ENCODE results near the gene CFB.
"Not testable (repeated sequence)": the region's sequence is repeated elsewhere in the genome, so short reads cannot be mapped to it uniquely, and the experiment has no call there.

Gene CFB

GRCh38 chr6:31915351-31915750 is 30.5 kb upstream of the CFB start:
- DNase-seq, result no peak

- no peak for DNase-seq
Observed at GRCh38 chr6:31915756-31916155, 30.1 kb upstream of the CFB start.

- DNase-seq, result no peak
Observed at GRCh38 chr6:31918069-31918720, 27.7 kb upstream of the CFB start.

GRCh38 chr6:31919624-31920303 is 26.1 kb upstream of the CFB start:
- no peak for DNase-seq

- no peak for DNase-seq
Observed at GRCh38 chr6:31920811-31921210, 25.1 kb upstream of the CFB start.

GRCh38 chr6:31922942-31923341 is 23.0 kb upstream of the CFB start:
- DNase-seq, result no peak

GRCh38 chr6:31927242-31927862 is 18.5 kb upstream of the CFB start, which contains the start of gene C2:
C2 (plus strand) TSS chr6:31927717; CDS start chr6:31927753, 36 bp downstream.
- no peak for DNase-seq

GRCh38 chr6:31927863-31928671 is 17.8 kb upstream of the CFB start:
- DNase-seq, result no peak

- DNase-seq, result no peak
Observed at GRCh38 chr6:31928672-31928939, 17.3 kb upstream of the CFB start.

GRCh38 chr6:31930962-31931361 is 14.9 kb upstream of the CFB start:
- no peak for DNase-seq

GRCh38 chr6:31932137-31932536 is 13.8 kb upstream of the CFB start:
- not testable (repeated sequence) for DNase-seq

- DNase-seq, result no peak
Observed at GRCh38 chr6:31933537-31933936, 12.4 kb upstream of the CFB start.

GRCh38 chr6:31935021-31935420 is 10.9 kb upstream of the CFB start:
- DNase-seq, result no peak

- DNase-seq, result no peak
Observed at GRCh38 chr6:31935823-31936222, 10.1 kb upstream of the CFB start.

- DNase-seq, result no peak
Observed at GRCh38 chr6:31940256-31940664, 5.6 kb upstream of the CFB start.

- no peak for DNase-seq
Observed at GRCh38 chr6:31943742-31944141, 2.2 kb upstream of the CFB start.

GRCh38 chr6:31945154-31945506 is 765 bp upstream of the CFB start:
- DNase-seq, result no peak

- no peak for DNase-seq
Observed at GRCh38 chr6:31946370-31946885, 533 bp downstream of the CFB start.

GRCh38 chr6:31947070-31947675 is 1.3 kb downstream of the CFB start:
- DNase-seq, result no peak

- no peak for DNase-seq
Observed at GRCh38 chr6:31947864-31948263, 2.0 kb downstream of the CFB start.

- no peak for DNase-seq
Observed at GRCh38 chr6:31948306-31948705, 2.4 kb downstream of the CFB start.

GRCh38 chr6:31948753-31949413 is 3.0 kb downstream of the CFB start:
- DNase-seq, result no peak
